ENCODE measurements around the gene CFD. TPM values are rescaled to one million over a fixed set of nuclear protein-coding genes. Genes with fewer than 3 reads are reported as not detected.

The CFD gene
- total and polyA plus RNA-seq, 4 donors: 90.8 to 227 (median 141) TPM

- TF ChIP-seq, protein P1, sequence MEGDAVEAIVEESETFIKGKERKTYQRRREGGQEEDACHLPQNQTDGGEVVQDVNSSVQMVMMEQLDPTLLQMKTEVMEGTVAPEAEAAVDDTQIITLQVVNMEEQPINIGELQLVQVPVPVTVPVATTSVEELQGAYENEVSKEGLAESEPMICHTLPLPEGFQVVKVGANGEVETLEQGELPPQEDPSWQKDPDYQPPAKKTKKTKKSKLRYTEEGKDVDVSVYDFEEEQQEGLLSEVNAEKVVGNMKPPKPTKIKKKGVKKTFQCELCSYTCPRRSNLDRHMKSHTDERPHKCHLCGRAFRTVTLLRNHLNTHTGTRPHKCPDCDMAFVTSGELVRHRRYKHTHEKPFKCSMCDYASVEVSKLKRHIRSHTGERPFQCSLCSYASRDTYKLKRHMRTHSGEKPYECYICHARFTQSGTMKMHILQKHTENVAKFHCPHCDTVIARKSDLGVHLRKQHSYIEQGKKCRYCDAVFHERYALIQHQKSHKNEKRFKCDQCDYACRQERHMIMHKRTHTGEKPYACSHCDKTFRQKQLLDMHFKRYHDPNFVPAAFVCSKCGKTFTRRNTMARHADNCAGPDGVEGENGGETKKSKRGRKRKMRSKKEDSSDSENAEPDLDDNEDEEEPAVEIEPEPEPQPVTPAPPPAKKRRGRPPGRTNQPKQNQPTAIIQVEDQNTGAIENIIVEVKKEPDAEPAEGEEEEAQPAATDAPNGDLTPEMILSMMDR (IDR thresholded peaks at IDR 0.05; ENCODE audit: control extremely low read depth, extremely low read depth): no peak
- Histone ChIP-seq H3K36me3 (ENCODE audit: control insufficient read depth in 4 of 4, insufficient read depth in 4 of 4, low read length in 4 of 4) (peaks cover 13 to 42% (median 24%) of the 10 kb centered on the region in 4 donors), H3K4me1 (ENCODE audit: control insufficient read depth in 5 of 5, insufficient read depth in 5 of 5, low read length in 5 of 5) (no peaks in the 10 kb centered on the region), H3K9ac (ENCODE audit: insufficient read depth in 1 of 2, low read length in 2 of 2) (no peak overlapping the region), H3K27me3 (ENCODE audit: control insufficient read depth in 3 of 3, insufficient read depth in 3 of 3, low read length in 2 of 3) (no peaks in the 10 kb centered on the region), H3K27ac (ENCODE audit: low read depth in 1 of 2, low read length in 1 of 2) (no peak overlapping the region), H3K9me3 (ENCODE audit: control insufficient read depth in 4 of 4, insufficient read depth in 3 of 4, low read length in 3 of 4) (no peaks in the 10 kb centered on the region), H3K4me3 (no peak overlapping the region)
- no peak for ATAC-seq (ENCODE audit: insufficient read depth, low FRiP score)
- 93 to 95% methylated on average over 84 to 87 of the region's 87 CpGs for WGBS, 2 donors
- DNase-seq: no peak
These were observed 46.0 kb upstream of the CFD start for GRCh38 chr19:813219-814151.

- TF ChIP-seq, protein P1 (IDR thresholded peaks at IDR 0.05; ENCODE audit: control extremely low read depth, extremely low read depth): no peak
- Histone ChIP-seq H3K4me3 (no peak overlapping the region), H3K36me3 (ENCODE audit: control insufficient read depth in 4 of 4, insufficient read depth in 4 of 4, low read length in 4 of 4) (peaks cover 12 to 39% (median 21%) of the 10 kb centered on the region in 4 donors), H3K9me3 (ENCODE audit: control insufficient read depth in 4 of 4, insufficient read depth in 3 of 4, low read length in 3 of 4) (no peaks in the 10 kb centered on the region), H3K27me3 (ENCODE audit: control insufficient read depth in 3 of 3, insufficient read depth in 3 of 3, low read length in 2 of 3) (no peaks in the 10 kb centered on the region), H3K4me1 (ENCODE audit: control insufficient read depth in 5 of 5, insufficient read depth in 5 of 5, low read length in 5 of 5) (no peaks in the 10 kb centered on the region), H3K27ac (ENCODE audit: low read depth in 1 of 2, low read length in 1 of 2) (no peak overlapping the region), H3K9ac (ENCODE audit: insufficient read depth in 1 of 2, low read length in 2 of 2) (no peak overlapping the region)
- DNase-seq (no peak), ATAC-seq (ENCODE audit: insufficient read depth, low FRiP score) (no peak)
- 86 to 92% methylated on average over 45 to 49 of the region's 49 CpGs for WGBS, 2 donors
These were observed 45.0 kb upstream of the CFD start for GRCh38 chr19:814152-815078.

GRCh38 chr19:815079-815774 is 44.2 kb upstream of the CFD start:
- no peaks in the 10 kb centered on the region for H3K9me3 ChIP-seq (ENCODE audit: control insufficient read depth in 4 of 4, insufficient read depth in 3 of 4, low read length in 3 of 4)
- H3K9ac ChIP-seq (ENCODE audit: insufficient read depth in 1 of 2, low read length in 2 of 2): no peak overlapping the region
- H3K27ac ChIP-seq (ENCODE audit: low read depth in 1 of 2, low read length in 1 of 2): no peak overlapping the region
- 85 to 92% methylated on average over 45 to 47 of the region's 47 CpGs for WGBS, 2 donors
- no peaks in the 10 kb centered on the region for H3K27me3 ChIP-seq (ENCODE audit: control insufficient read depth in 3 of 3, insufficient read depth in 3 of 3, low read length in 2 of 3)
- ATAC-seq (ENCODE audit: insufficient read depth, low FRiP score) (no peak), DNase-seq (no peak)
- peaks cover 5 to 32% (median 17%) of the 10 kb centered on the region in 4 donors for H3K36me3 ChIP-seq (ENCODE audit: control insufficient read depth in 4 of 4, insufficient read depth in 4 of 4, low read length in 4 of 4)
- TF ChIP-seq, protein P1 (IDR thresholded peaks at IDR 0.05; ENCODE audit: control extremely low read depth, extremely low read depth): no peak
- H3K4me1 ChIP-seq (ENCODE audit: control insufficient read depth in 5 of 5, insufficient read depth in 5 of 5, low read length in 5 of 5): no peaks in the 10 kb centered on the region
- H3K4me3 ChIP-seq: no peak overlapping the region
